Medulla oblongata (tissue), 1 donor: ENCODE data around the gene GRIK3.

Source experiments
- DNase-seq: peaks from one replicate; pipeline ENCODE4 v3.0.0-alpha.2; 2015; ENCODE audit errors: extremely low spot score

Gene GRIK3

DNA sequence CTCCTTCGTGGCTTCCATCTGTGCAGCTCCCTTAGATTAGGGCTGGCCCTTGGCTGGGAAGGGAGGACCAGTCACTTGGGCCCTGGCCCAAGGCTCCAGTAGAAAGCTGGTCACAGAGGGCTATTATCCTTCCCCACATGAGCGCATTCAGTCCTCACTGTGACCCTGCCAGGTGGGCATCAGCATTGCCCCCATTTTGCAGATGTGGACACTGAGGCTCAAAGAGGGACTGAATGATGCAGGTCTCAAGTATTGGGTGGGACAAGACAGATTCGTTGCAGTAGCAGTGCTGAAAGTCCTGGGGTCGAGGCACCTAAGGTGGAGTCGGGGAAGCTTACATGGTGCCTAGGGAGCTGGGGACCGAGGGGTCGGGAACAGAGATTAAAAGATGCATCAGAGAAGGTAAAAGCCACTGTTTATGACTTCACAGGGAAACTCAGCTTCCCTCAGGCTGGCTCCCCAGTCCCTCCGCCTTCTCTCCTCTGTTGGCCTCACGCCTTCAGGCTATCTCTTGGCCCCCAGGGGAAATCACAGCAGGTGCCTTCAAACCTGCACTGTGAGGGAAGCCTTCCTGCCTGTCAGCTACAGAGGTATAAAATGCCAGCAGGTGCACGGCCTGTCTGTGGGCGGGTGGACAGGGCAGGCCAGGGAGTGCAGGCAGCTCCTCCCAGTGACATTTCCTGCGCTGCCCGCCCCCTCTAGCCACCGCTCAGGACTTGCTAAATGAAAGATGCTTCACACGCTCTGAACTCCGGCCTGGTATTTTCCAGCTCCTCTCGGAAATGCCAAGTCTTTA, 178.4 kb downstream of the GRIK3 start:
- DNase-seq: no peak

DNA sequence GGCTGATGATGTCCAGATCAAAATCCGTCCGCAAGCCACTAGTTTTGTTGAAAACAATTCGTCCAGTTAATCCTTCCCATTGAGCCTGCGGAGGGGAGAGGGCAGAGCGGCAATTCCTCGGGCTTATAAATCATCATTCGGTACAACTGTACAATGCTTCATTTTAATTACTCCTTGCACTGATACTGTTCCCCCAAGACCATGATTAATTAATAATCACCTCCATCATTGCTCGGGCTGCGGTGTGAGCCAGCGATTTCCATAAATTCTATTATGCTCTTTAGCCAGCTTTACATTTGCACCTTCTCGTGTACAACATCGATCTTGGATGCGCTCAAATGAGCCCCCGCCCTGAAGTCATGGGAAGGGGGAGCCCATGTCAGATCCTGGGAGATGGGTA, 180.7 kb downstream of the GRIK3 start:
- DNase-seq: no peak

DNA sequence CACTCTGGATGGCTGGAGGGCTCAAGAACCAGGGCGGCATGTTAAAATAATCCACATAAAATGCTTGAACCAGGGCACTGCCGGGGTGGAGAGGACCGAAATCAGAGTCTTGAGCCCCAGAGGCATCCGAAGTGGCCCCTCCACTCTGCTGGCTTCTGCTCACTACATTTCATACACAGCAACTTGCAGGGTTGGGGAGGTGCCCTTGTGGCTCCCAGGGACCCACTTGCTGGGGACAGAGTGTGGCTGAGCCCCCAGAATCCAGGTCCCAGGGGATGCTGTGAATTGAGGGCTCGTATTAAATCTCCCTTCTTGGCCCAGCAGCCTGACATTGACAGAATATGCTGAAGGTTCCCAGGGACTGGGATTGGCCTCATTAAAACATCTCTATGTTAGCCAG, 181.7 kb downstream of the GRIK3 start:
- DNase-seq: no peak

DNA sequence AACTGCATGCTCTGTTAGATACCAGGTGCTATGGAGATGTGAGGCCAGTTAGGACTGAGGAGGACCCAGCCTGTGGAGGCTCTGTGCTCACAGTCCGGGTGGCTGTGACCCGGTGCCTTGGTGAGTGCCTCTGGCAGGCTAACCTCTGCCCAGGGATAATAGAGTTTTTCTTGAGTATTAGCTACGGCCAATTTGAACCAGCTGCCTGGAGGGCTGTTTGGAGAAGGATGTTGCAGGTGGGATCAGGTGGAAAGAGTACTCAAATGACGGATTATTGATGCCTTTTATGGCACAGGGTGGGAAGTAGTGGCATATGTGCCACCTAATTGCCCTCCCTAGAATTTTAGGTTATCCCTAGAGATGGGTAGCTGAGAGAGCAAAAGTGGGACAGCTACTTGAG, 182.7 kb downstream of the GRIK3 start:
- DNase-seq: no peak

DNA sequence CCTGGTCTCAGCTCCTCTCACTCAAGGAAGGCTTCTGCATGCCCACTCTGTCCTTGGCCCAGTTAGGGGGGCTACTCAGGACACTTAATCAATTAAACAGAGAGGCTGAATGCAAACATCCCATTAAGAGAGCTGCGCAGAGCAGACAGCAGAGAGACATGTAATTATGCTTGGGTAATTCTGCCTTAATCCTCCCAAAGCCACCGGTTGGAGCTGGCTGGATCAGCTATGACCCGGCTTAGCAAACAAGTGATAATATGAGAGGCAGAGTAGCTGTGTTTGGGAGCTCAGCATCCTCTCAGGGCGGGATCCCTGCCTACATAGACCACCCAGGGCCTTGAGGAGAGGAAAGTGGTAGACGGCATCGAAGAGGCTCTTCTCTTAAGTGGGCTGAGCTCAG, 183.2 kb downstream of the GRIK3 start:
- DNase-seq: no peak

DNA sequence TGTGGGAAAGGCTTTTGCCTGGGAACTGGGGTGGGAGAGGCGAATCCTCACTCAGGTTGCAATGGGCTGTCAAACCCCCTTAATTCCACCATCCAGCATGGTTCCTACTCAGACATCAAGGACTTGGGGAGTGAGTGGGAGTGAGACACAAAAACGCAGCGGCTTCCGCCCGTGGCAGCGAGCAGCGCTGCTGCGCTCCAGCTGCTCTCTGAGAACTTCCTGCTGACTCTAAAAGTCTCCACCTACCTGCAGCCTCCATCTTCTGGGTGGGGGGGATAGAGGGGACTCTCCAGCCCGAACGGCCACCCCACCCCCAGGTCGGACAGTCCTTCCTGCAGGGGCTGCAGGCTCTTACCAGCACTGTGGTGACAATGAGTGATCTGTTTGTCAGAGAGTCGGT, 184.4 kb downstream of the GRIK3 start:
- DNase-seq: no peak

DNA sequence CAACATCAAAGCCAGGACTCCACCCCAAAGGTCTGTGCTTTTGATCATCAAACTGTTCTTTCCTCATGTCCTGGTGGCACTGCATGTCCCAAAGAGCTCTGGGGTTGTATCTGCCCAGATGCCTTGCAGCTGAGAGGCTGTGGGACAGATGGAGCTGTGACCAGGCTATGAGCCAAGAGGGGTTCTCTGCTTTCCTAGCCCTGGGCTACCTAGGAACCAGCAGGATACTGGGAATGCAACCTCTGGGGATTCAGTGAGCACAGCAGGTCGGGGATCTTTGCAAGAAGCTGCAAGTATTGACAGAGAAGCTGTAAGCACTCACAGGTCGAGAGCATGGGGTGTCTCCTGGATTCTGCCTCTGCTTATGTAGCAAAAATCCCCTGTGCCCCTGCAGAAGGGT, 186.6 kb downstream of the GRIK3 start:
- DNase-seq: no peak

DNA sequence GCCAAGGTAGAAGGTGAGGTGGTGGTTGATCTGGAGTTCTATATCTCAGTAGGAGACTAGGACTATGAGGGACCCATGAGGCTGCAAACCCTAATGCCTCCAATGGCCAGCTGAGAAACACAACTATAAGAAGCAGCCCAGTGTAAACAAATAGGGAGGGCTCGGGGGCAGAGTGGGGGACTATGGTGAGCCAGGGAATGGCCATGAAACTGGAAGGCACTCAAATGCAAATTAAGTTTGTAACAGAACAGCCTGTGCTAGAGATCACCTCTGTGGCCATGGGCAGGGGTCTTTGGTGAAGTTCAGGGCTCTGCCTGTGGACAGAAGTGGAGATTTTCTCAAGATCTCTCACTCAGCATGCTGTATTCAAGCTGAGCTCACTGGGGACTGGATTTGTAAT, 187.1 kb downstream of the GRIK3 start:
- no peak for DNase-seq

DNA sequence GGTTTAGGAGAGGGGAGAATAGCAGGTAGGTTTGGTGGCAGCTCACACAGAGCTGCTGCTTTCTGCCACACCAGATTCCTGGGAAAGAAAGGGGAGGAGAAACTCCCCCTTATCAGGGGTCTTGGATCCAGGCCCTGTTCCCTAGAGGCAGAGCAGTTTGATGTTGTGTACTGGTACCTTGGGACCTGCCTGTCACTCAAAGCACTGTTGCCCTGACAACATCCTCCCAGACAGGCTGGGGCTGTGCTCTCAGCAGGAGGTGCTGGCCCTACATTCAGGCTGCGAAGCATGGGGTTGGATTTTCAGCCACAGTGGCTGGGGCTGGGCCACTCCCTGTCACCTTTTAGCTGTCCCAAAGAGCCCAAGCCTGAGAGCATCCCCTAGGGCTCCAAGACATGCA, 188.0 kb downstream of the GRIK3 start:
- no peak for DNase-seq

DNA sequence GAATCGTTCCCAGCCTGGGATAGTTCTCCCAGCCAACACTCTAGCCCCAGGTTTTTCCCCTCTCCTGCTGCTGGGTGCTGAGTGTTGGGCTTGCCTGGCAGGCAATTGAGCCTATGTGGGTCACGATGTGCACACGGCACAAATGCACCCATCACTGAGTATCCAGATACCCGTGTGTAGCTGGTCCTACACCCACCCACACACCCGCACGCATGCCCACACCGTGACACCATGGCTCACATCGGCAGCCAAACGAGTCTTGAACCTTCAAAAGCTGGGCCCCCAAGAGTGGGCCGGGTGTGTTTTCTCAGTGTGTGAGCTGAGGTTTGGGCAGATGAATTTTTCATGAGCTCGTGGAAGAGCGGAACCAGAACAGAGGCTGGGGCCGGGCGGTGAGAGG, 188.5 kb downstream of the GRIK3 start:
- DNase-seq: no peak

DNA sequence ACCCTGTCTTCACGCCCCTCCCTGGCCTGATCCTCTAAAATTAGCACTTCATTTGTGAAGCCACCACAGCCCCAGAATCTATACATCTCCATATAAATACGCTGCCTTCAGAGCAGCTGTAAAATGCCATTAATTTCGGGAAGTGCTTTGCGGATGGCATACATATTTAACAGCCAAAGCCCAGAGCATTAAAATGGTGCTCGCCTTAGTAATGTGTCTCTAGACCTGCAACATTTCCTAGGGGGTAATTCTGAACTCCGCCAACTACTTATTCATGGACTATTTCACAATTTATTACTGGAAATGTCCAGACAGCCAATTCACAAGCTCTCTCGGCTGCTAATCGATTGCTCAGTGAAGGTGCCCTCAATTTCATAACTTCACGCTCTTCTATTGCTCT, 189.4 kb downstream of the GRIK3 start:
- no peak for DNase-seq

DNA sequence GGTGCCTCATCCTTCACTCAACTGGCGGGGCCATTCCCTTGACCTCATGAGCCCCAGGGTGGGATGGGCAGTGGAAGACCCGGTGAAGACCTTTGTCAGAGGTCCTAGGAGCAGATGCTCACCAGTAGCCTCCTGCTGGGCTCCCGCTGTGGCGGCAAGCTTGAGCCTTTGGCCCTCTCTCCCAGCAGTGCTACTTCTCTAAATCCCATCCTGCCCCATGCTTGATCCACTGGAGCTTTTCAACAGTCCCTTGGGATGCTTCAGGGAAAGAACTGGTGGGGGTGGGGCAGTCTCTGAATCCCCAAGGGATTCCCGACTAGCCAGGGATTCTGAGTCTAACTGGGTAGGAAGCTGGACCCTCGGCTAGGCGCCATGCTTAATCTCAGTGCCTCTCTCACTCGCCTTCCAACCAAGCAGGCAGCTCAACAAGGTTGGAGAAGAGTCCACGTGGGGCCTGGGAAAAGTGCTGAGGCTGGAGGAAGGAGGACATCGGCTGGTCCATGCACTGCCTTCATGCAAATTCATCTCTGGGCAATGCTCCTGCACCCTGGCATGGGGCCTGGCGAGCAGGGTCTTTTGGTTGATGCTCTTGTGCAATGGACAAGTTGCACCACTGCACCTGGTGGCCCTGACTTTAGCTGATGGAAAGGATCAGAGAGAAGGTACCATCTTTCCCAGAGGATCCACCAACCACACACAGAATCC, 190.3 kb downstream of the GRIK3 start:
- no peak for DNase-seq

DNA sequence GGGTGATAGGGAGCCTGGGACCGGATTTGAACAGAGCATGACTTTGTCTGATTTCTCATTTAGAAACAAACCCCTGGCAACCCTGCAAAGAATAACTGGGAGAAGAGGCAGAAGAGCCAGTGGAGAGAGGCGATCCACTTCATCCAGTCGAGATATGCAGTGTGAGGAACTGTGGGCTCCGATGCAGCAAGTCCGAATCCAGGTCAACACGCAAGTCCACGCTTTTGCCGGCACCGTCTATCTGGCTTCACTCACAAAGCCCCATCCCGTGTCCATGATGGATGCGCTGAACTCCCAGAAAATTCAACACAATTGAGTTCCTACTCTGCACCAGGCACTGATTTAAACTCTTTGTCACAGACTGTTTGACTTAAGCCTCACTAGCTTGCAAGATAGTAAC, 191.3 kb downstream of the GRIK3 start:
- no peak for DNase-seq

DNA sequence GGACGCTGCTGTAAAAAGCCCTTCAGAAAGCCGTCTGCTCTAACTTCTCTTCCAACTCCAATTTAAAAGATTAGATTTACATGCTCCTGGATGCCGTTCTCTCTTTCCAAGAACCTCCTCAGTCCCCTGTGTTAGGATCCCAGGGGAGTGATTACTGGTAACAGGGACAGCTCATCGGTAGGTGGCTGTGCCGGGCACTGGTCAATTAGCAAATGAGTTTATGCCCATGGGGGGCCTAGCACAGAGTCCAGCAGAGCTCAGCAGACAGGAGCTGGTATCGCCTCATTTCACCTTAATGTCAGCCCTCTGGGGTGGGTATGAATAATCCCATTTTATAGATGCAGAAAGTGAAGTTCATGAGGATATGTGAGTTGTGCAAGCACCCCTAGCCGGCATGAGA, 191.9 kb downstream of the GRIK3 start:
- DNase-seq: no peak

DNA sequence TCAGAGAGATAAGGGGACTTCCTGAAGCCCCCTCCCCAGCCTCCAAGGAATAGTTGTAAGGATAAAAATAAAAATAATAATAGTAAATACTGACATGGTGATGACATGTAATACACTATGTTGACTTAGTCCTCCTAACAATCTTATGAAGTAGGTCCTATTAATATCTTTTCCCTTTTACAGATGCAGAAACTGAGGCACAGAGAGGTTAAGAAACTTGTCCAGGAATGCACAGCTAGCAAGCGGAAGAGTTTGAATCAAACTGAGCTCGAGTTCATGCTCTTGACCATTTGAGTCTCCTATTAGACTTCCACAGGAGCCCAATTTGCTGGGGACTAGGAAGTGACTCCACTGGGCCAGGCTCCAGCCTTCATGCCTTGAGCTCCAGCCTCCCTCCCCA, 194.8 kb downstream of the GRIK3 start:
- DNase-seq: no peak

DNA sequence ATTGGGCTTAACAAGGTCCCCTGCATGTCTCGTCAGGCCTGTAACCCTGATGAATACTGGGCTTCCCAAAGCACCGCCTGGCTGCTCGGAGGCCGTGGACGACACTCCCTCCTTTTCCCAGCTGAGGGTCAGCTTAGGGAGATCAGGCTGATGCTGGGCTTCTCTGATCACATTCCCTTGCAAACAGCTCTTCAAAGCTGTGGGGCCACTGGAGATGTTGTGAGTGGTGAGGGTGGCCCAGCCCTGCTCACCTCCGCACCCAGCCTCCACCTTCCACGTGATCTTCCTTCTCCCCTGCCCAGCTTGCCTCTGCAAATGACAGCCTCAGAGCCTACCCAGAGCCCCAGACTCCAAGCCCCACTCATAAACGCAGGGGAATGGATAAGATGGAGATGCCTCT, 195.4 kb downstream of the GRIK3 start:
- no peak for DNase-seq

DNA sequence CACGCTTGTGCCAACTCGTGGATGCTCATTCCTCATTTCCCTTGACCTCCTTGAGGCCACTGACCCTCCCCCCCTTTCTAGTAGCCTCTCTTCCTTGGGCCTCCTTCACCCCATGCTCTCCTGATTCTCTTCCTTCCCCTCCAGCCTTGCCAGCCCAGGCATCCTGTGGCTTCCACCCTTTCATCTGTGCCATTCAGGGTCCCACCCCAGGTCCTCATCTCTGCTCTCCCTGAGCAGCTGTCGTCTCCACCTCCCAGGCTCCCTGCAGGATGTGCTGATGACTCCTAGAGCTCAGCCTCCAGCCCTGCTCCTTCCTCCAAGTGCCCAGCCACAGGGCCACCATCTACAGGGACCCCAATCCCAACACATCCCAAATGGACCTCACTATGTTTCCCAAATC, 197.4 kb downstream of the GRIK3 start:
- no peak for DNase-seq

DNA sequence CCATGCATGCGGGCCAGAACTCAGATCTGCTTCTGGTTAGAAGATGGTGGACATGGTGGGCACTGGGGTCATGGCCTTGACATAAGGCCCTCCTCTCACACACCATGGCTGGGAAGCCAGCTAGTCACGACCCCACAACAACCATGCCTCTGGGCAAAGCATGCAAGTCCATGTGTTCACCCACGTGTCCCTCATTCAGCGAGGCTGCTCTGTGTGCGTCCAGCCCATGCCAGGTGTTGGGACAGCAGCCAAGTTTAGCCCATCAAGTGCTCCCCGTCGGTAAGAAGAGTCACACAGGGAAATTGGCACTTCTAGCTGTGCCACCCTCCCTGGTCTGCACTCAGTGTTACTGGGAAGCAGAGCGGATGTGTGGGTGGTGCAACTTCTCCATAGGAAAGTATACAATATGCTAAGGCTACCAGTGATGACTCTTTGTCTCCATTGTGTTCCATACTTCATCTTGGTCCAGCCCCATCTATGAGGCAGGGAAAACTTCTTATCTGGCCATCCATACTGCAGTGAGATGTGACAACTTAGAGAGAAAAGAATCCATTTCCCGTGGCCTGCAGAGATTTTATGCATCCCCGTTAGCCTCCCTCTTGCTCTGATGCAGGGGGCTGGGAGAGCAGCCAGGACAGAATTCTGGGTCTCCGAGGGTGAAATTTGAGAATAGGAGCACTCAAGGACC, 198.0 kb downstream of the GRIK3 start:
- no peak for DNase-seq

DNA sequence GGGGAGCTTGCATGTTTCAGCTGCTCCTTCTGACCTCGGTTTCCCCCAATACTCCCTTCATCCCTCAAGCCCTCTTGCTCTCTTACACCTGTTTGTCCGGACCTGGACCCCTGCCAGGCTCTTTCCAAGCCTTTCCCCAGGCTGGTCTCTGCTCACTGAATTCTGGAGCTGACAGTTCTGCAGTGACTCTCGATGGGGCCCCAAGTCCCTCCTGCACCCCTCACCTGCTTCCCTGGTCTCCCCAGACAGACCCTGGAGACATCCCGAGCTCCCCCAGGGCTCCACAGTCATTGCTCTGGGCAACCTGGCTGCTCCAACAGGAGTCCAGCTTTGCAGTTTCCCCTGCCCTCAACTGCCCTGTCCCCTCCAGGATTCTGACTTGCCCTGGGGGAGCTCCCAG, 198.6 kb downstream of the GRIK3 start:
- DNase-seq: no peak

DNA sequence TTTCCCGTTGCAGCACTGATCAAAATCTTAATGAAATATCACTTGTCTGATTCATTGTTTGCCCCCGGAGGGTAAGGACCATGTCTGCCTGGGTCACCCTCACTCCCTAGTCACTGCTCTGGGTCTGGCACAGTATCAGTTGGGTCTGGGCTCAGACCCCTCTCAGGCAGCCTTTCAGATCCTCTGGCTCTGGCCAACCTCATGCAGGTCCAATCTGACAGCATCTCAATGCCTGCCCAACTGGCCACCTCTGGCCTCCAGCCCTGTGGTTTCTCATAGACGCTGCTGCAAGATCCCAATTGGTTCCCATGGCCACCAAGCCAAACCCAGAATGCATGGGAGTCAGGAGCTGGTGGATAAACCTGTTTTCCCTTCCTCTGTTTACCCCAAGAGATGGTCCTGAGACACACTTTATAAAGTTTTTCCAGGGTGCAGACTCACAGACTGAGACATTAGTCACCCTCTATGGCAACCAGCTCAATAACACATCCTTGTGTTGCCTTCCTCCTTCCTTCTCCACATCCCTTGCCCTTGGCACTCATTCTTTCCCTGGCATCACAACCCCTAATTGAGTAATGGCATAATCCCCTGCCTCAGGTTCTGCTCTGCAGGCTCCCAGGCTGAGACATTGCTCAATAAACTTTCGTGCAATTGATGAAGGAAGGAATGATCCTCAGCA, 199.2 kb downstream of the GRIK3 start:
- no peak for DNase-seq

DNA sequence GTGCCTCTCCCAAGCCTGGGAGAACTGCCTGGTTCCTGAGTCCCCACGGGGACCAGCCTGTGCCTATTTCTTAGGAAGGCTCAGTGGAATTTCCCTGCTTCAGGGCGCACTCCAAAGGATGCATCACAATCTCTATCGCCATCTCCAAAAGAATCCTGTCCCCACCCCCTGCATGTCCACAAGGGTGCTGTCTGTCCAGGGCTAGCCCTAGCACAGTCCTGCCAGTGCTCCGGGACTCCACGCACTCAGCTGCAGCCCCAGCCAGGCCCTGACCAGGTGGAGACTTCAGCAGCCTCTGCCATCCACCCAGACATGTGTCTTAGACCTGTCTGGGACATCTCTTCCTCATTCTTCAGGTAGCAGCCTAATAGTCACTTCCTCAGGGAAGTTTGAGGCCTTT, 199.7 kb downstream of the GRIK3 start:
- DNase-seq: no peak

DNA sequence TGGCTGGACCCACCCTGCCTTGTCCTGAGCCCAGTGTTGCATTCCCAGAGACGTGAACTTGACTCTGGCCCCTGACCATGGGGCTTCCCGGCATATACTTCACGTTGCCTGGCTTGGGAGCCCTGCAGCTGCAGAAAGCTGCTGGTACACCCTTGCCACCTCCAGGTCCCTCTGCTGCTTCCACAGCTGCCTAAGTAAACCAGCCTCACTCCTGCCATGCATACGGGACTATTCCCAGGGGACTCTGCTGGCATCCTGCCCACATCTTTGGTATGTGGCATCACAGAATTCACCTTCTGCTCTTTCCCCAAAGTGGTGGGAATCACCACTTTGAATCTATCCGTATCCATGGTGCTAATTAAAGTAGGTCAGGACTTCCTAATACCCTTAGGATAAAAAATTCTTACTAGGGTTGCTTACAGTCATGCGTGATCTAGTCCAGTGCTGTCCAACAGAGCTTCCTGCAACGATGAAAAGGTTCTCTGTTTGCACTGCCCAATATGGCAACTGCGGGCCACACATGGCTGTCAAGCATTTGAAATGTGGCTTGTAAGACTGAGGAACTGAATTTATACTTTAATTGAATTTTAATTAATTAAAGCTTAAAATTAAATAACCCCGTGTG, 203.0 kb downstream of the GRIK3 start:
- peak; percentile 35 for DNase-seq
